Glomerular visceral epithelial cell (primary cell): Measurements from ENCODE around the gene PHF20.
"Not testable (repeated sequence)": the region's sequence is repeated elsewhere in the genome, so short reads cannot be mapped to it uniquely, and the experiment has no call there.

Experiments
- DNase-seq: peaks from one replicate; pipeline ENCODE4 v3.0.0-alpha.2; 2016; ENCODE audit errors: extremely low spot score

PHF20 gene

DNA sequence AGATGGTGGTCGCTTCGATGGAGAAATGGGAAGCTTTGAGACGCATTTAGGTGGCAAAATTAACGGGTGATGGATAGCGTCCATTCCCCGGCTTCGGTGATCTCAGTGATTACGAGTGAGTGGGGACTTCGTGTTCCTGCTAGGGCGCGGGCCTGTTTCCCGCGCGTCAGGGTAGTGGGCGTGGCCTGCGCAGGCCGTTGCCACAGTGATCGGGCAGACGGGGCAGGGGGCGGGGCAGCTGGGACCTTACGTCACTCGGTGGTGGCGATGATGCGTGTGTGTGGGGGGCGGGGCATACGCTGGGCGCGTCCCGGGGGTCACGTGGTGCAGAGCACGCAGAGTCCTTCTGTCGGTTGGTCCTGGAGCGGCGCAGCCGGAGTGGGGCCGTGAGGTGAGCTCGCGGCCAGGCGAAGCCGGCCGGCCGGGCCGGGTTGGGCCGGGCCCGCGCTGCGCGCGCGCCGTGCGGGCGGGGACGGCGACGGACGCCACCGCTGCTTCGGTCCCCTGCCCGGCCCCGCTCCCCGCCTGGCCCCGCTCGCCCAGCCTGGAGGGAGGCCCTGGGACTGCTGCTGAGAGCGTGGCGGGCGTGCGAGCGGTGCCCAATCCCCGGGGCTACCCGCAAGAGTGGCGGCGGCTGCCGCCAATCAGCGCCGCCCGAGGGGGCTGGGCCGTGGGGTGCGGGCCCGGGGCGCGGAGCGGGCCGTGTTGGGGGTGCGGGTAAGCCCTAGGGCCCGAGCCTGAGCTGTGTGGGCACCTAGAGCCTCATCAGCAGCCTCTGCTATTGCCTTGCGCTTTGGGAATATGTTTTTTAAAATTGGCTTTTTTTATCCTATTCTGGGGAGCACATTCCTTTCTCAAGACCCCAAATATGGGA lies at the start of gene PHF20:
Gene PHF20, plus strand, starts transcription at position 327 of the 874 bp plus-strand sequence. CDS start 29,508 bp downstream, outside the sequence.
- DNase-seq = peak; percentile 99

DNA sequence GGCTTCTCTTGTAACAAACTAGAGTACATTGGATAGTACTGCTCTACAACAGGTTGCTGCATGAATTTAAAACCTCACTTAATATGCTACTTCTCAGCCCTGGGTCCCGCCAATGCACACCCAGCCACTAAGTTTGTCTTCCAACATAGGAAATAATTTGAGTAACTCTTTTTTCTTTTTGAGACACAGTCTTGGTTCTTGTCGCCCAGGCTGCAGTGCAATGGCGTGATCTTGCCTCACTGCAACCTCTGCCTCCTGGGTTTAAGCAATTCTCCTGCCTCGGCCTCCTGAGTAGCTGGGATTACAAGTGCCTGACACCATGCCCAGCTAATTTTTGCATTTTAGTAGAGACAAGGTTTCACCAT lies 48.6 kb upstream of the PHF20 start:
- not testable (repeated sequence) for DNase-seq

DNA sequence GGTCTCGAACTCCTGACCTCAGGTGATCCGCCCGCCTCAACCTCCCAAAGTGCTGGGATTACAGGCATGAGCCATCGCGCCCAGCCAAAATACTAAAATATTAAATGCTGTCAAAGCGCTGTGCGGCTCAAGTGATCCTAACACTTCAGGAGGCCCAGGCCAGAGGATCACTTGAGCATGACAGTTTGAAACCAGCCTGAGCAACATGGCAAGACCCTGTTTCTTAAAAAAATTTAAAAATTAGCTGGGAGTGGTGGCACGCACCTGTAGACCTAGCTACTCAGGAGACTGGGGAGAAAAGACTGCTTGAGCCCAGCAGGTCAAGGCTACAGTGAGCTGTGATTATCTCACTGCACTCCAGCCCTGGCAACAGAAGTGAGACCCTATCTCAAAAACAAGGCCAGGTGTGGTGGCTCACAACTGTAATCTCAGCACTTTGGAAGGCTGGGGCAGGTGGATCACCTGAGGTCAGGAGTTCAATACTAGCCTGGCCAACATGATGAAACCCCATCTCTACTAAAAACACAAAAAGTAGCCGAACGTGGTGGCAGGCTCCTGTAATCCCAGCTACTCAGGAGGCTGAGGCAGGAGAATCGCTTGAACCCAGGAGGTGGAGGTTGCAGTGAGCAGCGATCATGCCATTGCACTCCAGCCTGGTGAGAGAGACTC lies 48.0 kb upstream of the PHF20 start:
- not testable (repeated sequence) for DNase-seq

DNA sequence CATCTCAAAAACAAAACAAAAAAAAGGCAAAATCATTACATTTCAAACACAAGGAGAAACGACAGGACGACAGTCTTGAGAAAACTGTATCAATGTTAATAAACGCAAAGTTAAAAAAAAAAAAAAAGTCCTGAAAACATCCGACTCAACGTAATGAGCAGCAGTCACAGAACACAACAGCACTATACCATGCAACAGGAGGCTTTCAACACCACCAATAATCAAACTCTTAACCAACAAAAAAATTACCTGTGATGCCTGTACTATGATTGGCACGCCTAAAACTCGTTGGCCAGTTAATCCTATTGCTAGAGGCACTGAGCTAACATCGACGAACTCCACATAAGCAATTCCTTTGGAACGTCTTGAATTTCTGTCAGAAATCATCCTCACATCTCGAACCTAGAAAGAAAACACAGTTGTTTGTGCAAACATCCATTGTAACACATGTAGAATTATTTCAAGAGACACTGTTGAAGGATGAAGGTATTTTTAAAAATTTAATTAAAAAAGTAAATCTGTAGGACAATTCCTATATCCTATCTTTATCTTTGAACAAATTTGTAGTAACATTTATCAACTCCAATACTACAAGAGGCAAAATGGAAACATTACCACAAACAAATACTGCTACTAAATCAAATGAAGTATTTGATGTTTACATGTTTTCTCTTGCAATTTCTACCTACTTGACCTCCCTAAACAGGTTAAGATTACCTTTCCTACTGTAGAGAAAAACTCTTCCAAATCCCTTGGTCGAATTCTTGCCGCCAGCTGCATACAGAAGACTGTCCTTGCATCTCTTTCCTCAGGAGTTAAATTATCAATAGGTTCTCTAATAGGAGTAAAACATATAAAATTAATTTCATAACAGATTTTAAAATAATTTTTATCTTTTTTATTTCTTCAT lies 47.2 kb upstream of the PHF20 start:
- no peak for DNase-seq

DNA sequence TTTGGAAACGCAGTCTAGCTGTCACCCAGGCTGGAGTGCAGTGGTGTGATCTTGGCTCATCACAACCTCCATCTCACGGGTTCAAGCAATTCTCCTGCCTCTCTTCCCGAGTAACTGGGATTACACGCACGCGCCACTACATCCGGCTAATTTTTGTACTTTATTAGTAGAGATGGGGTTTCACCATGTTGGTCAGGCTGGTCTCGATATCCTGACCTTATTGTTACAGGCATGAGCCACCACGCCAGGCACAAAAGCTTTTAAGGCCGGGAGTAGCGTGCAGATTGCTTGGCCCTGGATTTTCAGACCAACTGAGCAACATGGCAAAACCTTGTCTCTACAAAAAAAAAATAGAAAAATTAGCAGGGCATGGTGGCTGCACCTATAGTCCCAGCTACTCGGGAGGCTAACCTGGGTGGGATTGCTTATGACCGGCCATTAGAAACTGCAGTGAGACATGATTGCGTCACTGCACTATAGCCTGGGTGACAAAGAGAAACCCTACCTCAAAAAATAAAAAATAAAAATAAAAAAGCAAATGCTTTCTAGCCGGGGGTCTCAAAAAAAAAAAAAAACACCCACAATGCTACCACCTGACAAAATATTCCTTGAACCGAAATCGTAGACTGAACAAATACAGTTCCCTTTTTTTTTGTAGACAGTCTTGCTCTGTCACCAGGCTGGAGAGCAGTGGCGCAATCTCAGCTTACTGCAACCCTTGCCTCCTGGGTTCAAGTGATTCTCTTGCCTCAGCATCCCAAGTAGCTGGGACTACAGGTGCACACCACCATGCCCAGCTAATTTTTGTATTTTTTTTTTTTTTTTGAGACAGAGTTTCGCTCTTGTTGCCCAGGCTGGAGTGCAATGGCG lies 44.7 kb upstream of the PHF20 start:
- DNase-seq = no peak

DNA sequence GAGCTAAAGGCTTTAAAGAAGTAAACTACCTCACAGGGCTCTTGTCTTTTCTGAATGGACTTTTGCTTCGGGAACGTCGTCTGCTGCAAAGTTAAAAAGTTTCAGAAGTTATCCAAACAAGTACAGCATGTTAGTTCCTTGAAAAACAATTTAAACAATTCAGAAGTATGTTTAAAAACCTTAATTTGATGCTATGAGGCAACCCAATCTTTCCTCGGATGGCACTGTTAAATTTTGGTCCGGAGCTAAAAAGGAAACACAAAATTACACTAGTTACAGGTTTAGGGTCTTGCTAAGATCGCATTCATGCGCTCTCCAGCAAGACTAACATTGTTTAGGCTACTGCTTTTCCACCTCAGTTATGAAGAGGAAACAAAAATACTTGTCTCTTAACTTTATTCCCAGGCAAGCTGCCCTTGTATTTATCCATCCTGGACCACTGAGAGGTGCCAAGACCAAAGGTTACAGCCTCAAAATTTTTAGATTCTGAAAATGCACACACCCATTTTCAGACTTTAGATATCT lies 42.5 kb upstream of the PHF20 start:
- DNase-seq = no peak

DNA sequence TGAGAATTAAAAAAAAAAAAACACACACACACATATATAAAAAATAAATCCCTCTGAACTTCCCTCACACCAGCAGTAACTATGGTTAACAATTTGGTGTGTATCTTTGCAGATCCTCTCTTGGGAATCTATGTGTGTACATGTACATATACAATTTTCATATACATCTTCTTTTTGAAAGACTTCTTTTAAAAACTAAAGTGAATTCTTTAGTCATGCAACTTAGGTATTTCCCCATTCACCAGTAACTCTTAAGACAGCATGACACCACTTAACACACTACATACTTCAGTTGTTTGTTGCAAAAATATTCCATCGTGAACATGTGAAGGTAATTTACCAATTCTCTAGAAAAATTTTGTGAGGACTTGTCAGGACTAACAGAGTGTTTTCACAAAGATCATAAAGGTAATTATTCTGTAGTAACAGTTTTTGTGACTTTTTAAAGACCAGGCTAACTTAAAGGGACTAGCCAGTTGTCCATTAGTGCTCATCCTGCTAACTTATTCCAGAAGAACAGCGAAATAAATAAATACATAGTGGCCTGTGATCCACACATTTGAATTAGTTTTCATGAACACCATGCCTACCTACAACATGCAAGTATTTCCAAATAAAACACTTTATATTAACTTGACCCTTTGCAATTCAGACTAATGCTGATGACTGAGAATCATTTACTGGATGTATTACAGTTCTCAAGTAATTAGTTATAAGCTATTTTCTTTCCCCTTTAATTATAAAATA lies 41.8 kb upstream of the PHF20 start:
- DNase-seq = no peak

DNA sequence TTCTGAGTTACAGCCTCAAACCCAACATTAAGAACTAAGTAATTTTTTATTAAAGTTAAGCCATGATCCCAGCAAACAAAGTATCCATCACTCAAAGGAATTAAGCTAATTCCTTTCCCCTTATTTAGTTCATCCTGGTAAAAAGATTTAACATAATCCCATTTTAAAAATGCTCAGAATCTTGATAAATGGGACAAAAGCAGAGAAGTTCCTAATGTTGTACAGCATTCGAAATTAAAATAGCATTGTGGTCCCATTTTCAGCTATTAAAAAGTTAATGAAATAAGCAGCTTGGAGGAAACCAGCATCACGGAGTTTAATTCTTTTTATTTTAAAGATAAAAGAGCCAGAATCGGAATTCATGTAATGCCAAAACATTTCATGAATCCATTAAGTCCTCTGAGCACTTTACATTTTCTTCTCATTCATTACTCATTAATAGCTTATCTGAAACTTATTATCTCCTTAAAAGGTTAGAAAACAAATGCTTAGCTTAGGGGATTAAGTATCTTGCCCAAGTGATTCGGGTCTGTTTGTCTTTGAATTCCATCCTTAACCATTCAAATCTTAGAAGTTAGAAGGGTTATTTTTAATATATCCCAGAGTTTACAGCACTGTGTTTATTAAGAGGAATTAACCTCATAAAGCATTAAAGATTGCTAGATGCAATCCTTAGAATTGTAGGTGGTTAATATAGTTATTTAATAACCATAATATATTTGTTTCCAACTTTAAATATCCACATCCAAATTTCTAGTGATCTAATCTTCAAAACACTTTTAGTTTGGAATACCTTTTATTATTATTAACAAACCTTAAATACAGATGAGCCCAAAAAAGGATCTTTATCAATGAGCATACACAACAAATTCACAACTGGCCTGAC lies 41.0 kb upstream of the PHF20 start:
- DNase-seq = no peak

DNA sequence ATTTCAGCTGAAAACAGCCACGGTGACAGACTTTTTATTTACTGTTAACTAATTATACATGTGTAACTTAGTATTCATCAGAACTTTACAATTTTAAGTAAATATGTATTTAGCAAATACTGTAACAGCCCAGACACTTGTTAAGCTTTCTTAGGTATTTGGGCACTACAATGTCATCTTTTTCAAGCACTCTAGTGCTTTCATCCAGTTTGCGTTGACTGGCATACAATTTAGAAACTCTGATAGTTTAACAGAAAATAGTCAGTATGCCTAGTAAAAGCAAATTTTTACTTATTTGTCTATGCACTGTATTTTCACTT lies 40.4 kb upstream of the PHF20 start:
- DNase-seq = no peak

DNA sequence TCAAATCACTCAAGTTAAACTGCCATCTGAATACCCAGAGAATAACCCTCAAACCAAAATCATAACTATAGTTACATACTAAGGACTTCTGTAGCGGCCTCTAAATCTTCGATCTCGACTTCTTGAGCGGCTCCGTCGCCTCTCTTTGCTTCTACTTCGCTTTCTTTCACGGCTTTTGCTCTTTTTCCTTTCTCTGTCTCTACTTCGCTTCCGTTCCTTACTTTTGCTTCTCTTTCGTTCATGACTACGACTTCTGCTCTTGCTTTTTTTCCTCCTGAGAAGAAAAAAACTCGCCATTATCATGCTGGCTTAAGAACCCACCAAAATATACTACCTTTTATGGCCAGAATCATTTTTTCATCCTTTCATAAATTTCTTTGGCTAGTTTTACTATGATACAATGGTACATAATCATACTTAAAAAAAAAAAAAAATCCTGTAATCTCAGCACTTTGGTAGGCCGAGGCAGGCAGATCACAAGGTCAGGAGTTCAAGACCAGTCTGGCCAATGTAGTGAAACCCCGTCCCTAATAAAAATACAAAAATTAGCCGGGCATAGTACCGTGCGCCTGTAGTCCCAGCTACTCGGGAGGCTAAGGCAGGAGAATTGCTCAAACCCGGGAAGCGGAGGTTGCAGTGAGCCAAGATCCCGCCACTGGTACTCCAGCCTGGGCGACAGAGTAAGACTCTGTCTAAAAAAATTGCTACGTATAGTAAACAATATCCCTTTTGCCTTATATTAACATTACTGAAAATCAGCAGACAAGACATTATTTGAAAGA lies 39.8 kb upstream of the PHF20 start:
- DNase-seq = no peak

DNA sequence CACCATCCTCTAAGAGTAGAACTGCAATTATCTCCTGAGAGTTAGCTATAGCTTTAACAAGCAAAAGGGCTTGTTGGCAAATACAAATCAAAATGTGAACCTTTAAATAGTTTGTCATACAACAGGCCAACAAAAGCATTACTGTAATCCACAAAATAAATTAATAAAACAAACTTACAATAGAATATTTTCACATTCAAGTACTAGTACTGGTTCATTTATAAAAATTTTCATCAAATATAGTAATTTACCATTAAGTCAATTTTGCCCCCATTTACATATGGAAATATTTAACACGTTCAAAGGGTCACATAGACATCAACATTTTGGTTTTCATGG lies 39.2 kb upstream of the PHF20 start:
- DNase-seq = no peak

DNA sequence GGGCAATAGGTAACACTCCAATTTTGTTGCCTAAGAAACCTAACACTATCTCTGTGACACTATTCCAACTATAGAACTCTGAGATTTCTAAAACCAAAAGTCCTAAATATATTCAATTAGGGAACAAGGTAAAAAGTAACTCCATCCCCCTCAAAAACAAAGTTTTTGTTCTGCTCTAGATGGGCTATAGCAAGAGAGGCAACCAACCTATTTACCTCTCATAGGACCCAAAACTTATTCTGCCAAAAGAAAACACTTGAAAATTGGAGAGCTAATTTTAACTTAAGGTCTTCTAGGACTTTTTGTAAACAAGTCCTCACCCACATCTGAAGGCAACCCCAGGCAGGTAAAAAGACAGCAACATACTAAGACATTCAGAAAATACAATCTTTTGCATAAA lies 37.4 kb upstream of the PHF20 start:
- DNase-seq = no peak

DNA sequence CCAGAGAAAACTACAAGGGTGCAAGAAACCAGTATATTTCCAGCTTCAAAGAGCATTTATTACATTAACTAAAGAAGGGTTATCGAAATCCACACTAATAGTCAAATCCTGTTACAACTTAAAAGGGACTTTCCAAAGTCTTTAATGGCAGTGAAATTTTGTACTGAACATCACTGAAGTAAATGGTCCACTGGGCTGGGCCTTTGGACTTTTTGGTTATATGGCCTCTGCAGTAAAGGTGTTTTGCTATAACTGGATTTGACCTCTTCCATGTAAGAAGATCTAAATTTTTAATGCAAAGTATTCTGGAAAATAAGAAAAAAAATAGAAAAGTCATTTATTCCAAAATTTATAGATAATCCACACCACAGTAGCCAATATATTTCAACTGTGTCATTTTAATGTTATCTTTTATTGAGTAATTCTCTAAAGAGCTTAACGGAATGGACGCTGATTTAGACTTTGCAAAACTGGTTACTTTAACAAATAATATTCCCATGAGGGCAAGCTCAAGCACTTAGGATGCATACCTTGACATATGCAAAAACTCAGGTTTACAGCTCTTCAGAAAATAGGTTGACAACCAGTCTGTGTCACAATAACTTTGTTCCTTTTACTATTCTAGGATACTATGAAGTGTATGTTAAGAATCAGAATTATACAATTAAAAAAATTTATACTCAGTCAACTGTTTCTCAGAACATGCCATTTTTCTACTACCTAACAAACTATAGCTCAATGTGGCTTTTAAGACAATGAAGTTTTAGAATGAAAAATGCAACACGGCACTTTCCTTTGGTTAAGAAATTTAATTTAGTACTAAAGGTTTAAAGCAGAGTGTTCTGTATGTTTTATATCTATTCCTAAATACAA lies 36.8 kb upstream of the PHF20 start:
- DNase-seq = no peak

DNA sequence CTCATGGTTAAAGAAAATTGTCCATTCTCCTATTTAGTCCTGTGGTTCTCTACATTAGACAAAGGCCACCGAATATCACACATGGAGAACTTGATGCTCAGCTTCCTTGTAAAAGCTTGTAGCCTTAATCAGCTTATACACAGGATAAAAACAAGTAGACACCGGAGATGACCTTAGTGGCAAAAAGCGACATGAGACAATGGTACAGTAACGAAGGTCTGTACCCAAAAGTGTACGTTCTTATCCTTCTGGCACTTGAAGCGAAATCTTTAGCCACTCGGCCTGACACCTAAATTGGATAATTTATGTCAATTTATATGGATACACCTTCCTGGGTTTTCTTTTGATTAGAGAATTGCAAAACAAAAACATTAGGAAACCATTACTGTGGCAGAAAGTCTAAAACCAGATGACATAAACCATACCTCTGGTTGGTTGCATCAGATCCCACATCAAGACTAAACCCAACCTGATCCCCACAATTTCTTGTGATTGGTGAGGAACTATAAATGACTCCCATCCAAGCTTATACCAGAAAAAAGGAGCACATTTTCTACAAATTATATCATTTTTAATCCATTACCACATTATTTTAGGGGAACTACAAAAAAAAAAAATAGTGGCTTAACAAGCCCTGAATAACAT lies 35.9 kb upstream of the PHF20 start:
- no peak for DNase-seq

DNA sequence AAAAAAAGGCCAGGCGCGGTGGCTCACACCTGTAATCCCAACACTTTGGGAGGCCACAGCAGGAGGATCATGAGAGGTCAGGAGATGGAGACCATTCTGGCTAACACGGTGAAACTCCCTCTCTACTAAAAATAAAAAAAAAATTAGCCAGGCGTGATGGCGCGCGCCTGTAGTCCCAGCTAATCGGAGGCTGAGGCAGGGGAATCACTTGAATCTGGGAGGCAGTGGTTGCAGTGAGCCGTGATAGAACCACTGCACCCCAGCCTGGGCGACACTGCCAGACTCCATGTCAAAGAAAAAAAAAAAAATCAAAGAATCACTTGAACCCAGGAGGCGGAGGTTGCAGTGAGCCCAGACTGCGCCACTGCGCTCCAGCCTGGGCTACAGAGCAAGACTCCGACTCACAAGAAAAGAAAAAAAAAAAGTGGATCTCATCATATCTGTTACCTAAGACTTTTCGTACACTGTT lies 33.9 kb upstream of the PHF20 start:
- DNase-seq = no peak

DNA sequence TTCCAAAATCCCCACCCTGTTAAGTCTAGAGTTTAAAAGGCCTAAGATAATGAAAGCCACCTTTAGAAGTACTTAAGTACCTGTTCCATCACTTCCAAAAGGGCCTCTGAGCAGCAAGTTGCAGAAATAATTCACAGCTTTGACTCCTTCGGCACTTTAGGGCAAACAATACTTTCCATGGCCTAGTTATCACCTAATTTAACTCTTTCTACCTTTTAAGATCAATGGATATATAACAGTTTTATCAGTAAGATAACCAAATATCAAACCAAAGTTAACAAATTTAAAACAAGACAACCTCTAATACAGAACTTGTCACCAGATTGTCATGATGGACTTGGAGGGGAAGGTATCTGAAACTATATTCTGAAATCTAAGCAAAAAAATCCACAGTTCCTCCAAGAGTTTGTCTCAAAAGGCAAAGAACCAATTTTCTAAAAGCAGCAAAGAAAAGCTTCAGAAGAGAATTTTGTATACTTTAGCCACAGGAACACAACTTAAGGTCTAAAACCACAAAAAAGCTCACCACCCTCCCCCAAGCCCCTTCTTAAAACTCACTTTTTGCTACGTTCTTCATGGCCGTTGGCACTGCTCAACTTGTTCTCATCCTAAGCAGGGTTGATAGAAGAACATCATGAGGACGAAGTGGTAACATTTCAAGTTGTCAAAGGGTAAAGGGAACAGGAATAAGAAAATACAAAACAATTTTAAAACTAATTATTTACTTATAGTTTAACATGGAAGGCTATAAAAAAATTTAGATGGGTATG lies 33.2 kb upstream of the PHF20 start:
- DNase-seq = no peak
